Stimulated activated CD8-positive, alpha-beta memory T cell treated with anti-CD3 and anti-CD28 coated beads, Interleukin-2, amount 100 ng/mL, for 1 hour (primary cell): ENCODE results near the gene CDH20.
"Not testable (repeated sequence)": the region's sequence is repeated elsewhere in the genome, so short reads cannot be mapped to it uniquely, and the experiment has no call there.

ENCODE experiments used
- DNase-seq, 2 donors: peaks; one replicate each; pipeline ENCODE4 v3.0.0-alpha.2; 2020; ENCODE audit warnings: low read depth in 2 of 2

Gene CDH20

DNA sequence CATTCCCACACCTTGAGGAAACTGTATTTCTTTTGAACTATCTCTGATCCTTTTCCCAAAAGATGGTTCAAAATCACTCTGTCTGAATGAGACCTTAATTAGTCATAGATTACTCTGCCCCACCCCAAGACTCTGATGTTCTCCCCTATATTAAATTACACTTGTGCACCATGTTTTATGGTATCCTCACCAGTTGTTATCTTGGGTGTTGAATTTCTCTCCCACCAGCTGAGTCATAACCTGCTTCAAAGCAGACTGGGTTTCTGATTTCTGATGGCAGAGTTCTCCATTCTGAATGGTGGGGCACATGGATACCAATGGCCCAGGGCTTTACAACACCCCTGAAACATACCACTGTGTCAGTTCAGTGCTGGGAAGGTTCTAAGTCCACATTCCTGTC is 15.0 kb downstream of the CDH20 start:
- DNase-seq: no peak

DNA sequence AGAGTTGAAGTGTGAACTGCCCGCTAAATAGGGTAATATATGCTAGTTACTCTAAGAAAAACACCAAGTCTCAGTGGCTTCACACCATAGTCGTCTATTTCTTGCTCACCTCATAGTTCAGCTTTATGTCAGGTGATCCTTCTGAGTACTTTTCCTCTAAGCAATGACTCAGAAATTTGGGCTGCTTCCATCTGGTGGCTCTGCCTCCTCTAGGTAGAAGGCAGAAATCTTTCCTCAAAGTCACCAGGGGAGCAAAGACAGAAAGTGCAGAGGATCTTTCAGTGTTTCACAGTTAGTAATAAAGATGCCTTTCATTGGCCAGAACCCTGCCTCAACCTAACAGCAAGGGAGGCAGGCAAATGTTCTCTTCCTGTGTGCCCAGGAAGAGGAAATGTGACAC is 17.3 kb downstream of the CDH20 start:
- DNase-seq: no peak

DNA sequence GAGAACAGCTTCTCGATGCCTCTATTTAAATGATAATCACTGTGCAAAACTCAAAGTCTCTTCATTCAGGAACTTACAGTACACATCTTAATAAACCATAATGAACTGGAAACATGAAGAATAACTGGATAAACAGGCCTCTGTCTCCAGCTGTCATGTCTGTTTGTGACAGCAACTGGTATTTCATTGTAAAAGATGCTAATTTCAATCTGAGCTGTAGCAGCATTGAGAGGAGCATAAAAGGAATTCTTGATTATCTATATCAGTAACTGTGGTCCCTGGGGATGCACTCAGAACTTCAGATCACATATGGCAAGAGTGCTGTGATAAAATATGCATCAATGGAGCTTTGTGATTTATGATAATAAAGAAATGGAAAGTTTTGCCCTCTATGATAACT is 18.8 kb downstream of the CDH20 start:
- no peak for DNase-seq

DNA sequence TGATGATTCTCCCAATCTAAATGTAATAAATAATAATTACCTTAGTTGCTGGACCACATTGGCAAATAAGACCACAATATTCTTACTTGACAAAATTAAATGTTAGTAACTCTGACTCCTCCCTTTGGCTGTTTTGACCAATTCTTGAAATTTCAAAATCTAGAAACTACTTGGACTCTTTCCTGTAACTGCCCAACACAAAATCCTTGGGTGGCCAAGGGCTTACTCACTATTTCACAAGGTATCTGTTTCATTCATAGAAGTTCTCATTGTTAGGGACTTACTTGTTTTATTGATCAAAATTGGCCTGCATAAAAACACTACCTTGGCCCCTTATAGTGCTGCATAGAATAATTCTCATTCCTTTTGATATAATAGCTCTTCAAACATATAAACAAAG is 19.4 kb downstream of the CDH20 start:
- no peak for DNase-seq

DNA sequence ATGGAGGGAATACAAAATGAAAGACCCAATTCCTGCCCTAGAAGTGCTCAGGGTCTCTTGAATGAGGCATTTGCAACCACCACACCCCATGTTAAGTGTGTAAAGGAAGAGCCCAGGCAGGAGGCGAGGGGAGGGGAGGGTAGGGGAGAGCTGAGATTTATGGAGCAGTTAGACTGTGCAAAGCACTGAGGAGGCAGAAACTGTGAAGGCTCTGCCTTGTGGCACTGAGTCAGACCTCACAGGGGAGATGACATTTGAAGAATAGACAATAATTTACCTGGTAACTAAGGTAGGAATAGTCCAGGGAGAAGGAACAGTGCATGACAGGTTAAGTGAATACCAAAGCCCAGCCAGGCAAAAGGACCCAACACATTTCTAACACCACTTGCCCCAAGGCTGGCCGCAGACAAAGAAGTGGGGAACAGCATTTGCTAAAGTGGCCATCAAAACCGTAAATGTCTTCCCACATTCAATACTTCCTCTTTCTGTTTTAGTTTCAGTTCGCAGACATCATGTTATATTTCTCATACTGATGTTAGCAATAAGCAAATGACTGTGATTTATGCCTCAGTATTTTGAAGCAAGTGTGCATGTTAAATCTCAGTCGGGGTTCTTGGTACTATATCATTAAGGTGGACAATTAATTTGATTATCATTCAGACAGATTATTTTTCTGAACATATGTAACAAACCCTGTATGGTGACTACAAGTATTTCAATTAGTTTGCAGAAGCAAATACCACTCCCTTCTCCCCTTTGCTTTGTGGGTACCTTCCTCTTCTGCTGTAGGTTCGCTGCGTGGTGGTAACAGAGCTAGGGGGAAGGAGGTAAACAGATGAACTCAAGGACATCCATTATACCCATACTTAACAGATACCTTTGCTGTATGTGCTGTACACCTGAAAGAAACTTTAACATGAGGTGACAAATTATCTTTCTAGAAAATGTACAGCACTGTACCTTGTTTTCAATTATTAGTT is 27.5 kb downstream of the CDH20 start:
- DNase-seq: no peak

DNA sequence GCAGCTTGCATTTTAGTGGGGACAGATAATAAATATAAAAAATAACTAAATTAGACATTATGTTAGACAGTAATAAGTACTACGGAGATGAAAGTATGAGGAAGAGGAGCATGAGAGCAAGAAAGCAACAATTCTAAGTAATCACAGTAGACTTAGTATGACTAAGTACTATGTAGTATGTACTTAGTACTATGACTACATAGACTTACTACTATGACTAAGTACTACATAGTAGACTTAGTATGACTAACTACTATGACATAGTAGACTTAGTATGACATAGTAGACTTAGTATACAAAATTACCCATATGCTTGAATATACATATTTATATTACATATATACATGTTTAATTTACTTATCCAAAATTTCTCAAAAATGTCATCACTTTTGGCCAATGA is 29.3 kb downstream of the CDH20 start:
- DNase-seq: no peak

DNA sequence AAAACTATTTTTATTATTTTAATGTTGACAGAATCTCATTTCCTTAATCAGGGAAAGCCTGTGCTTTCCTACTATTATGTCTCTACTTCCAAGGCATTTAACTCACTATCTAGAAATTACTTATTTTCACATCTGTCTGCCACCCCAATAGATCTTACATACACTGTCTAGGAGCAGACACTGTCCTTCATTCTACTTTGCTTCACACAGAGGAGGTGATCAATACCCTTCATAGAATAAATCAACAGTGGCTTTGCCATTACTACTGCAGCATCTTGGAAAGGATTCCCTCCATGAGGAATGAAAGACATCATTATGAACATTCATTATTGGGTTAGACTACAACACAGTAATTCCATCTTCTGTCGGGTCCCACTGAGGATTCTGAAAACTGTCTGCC is 31.7 kb downstream of the CDH20 start:
- no peak for DNase-seq

DNA sequence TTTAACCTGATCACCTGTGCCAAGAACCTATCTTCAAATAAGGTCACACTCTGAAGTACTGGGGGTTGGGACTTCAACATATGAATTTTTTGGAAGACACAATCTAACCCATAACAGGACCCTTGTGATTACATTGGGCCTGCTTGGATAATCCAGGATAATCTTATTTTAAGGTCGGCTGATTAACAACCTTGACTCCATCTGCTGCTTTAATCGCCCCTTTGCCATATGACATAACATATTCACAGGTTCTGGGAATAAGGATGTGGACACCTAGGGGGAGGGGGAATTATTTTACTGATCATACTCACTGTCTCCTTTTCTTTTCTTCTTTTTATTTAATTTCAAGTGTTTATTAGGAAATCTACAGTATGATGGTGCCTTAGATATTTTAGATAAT is 34.8 kb downstream of the CDH20 start:
- DNase-seq: no peak

DNA sequence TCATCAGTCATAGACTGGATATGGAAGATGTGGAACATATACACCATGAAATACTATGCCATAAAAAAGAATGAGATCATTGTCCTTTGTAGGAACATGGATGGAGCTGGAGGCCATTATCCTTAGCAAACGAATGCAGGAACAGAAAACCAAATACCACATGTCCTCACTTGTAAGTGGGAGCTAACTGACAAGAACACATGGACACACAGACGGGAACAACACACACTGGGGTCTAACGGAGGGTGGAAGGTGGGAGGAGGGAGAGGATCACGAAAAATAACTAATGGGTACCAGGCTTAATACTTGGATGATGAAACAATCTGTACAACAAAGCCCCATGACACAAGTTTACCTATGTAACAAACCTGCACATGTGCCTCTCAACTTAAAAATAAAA is 36.4 kb downstream of the CDH20 start:
- not testable (repeated sequence) for DNase-seq

DNA sequence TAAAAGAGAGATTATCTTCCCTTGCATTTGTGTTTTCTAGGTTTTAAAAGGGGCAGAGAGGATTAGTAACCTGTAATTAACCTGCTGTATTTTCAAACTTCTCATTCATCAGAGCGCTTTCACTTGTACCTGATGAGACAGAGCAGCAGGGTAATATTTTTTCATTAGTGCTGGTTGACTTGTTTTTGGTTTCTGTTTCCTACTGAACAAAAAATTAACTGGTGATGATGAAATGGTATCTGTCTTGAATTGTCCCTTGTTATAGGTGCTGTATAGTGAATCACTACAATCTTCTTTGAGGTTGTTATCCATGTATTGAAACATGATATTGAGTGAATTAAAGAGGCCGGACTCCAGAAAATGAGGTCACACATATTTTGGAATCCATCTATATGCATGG is 37.9 kb downstream of the CDH20 start:
- DNase-seq: no peak

DNA sequence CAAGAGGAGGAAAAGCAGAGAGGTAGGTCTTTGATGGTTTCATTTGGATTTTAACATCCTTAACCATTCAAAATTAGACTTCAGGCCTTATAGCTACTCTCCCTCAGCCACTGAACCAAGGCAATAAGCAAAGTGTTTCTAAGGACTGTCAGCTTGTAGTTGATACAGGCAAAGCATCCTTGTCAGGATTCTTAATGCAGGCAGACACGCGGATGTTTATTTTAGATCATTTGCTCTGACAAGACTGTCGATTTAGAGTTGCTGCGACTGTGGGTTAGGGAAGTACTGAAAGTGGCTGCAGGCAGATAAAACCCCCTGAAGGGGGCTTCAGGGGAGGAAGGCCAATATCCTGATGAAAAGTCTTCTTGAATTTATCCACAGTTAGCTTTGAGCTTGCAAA is 46.6 kb downstream of the CDH20 start:
- no peak for DNase-seq

DNA sequence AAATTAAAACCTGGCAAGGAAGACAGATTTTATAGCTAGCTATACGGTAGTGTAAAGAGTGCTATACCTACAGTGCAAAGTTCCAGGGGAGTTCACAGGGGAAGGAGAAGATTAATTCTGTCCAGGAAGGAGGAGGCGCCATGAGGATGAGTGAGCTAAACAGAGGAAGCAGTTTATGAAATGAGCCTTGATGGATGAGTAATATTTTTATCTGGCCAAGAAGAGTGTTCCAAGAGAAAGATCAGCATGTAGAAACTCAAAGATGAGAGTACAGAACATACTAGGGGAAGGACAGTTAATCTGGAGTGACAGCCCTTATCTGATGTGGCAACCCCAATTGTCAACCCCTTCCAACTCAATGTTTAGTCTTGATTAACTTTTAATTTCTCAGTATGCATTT is 54.8 kb downstream of the CDH20 start:
- DNase-seq: no peak

DNA sequence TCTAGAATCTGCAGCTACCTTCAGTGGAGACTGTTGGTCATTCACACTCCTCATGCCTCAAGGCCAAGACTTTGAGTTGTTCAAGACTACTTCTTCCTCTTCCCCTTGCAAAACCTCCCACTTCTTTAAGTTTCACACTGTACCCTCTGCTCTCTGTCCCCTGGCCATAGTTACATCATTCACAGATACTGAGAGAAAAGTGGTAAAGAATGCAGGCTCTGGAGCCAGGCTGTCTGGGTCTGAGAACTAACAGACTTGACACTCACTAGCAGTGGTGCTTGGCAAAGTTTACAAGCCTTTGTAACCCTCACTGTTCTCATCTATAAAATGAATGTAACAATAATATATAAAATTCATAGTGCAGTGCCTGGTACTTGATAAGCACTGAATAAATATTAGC is 61.8 kb downstream of the CDH20 start:
- no peak for DNase-seq

DNA sequence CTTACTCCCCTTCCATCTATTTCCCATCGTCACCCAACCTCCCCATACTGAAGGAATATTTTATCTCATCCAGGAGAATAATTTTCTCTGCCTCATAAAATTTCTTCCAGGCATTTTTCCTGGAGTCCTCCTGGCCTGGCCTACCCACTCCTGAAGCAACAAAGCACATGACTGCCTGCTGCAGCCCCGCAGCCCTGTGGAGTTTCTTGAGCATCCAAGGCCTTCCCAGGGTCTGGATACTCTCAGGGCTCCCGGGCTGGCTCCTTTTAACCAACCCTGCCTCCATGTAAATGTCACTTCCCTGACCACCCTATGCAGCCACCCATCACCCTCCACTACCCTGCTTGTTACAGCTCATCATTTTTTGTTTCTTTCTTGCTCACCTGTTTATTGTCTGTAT is 64.0 kb downstream of the CDH20 start:
- DNase-seq: no peak

DNA sequence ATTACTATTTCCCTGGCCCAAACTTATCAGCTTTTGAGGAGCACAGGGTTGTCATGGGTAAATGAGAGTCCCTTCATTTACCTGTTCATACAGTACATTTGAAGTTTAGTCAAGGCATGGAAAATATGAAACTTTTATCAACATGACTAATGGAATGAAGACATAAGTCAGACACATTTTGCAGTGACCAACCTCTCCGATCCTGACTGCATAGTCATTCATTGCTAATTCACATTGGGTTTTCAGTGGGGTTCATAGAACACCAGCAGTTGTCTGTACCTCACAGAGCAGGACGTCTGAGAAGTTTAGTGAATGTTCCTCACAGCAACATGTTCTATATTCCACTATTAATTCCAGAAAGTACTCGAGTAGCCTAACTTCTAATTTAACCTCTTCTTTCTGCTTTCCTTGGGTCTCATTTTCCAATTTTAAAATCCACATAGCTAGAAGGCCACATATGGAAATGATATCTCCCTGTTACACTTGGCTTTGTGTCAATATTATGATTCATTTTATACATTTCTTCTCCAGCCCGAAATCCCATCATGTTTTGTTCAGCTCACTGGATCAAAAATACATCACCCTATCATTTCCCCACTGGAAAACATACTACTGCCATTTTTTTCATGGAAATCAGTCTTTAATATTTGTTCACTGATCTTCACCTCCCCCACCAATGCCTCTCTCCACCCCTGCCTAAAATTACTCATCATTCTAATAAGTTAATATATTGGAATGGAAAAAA is 65.9 kb downstream of the CDH20 start:
- no peak for DNase-seq

DNA sequence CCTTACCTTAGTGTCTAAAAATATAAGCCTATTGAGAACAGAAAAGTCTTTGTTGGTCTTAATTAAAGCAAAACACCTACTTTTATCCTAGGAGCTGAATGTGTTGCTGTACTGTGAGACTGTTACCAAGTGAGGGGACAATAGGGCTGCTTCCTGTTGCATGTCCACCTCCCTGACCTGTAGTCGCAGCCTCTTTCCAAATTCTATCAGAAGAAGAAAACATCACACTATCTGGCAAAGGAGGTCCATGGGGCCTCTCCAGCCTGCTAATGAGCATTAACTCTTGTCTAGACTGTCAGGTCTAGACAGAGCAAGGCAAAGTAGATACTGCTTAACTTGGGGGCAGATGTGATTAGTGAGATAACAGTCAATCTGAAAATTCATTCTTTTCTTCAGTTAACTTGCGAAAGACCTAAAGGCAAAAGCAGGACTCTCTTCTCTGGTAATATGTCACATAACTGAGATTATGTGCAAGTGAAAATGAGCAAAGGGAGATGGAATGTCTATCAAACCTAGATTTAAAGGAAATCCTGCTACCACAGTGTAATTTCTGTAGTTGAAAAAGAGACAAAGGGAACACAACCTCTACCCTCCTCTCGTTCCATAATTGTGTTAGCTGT is 66.9 kb downstream of the CDH20 start:
- no peak for DNase-seq

DNA sequence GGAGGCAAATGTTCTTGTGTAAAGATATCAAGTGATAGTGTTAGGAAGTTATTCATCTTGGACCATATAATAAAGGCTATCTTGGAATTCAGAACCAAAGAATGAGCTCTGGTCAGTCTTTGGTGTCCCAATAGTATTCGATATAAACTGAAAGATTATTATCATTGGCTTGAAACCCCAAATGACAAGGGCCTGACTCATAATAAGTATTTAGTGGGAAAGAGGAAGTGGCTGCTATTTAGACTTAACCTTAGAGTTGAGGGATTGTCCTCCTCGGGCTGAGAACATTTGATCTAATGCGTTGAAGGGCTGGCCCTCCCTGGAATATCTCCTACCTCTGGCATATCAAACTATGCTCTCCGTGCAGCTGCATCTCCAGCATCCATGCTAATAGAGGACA is 67.5 kb downstream of the CDH20 start:
- no peak for DNase-seq

DNA sequence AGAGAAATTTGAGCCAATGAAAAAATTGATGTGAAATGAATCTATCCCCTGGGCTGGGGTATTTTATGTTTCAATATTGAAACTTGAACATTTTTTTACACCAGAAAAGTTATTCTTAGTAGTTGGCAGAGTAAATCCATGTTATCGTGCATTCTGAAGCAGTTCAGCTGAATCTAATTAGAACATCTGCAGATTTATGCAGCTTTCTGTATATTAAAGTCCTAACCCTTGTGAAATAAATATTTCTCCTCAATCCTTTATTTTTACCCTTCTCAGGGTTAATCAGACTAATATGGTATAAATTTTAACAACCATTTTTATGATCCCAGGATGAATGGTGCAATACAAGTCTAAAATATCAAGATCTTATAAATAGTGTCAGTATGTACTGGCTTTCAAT is 69.5 kb downstream of the CDH20 start:
- no peak for DNase-seq

DNA sequence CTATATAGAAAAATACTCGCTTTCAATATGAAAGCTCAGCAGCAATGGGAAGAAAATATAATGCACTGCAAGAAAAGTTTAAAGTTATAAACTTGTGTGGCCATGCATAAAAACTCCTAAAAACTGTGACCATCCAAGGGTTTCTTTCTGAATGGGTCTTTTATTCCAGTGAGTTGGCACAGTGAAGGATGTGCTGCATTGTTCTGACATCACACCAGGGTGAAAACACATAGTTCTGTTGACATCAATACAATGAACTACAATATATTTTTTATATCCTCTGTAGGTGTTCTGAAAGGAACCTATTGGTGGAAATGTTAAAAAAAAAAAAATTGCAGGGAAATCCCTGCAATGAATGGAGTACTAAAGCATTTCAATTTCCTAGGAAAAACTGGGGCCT is 80.2 kb downstream of the CDH20 start:
- DNase-seq: no peak

DNA sequence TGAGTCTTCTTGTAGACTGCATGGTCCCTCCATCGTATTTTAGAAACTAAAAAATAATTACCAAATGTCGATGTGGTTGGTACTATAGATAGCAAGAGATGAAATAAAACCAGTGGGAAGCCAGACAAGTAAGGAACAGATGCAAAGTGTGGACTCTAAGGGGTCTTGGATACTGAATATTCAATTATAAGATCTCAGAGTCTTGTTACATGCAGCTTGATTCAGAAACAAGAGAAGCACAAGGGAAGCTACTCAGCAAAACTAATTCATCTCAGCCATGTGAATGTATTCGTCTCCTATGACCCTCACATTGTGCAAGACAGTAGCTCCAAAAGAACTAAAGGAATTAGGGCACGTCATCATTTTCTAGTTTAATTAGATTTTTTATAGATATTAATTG is 80.9 kb downstream of the CDH20 start:
- no peak for DNase-seq

DNA sequence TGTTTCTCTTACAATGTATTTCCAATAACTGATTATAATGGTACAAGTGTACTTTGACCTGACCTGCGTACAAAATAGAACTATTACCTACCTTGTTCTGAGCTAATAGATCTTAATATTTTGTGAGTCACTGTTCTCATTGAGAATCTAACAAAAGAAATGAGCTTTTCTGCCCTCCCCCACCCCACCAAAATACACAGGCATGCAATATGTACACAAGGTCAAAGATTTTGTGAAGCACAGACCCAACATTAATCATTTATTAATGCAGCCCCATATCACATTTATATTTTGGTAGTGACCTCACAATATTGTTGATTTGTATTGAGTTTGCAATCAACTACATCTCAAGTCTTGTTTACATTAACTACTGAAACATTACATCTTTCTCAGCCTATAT is 86.5 kb downstream of the CDH20 start:
- DNase-seq: no peak

DNA sequence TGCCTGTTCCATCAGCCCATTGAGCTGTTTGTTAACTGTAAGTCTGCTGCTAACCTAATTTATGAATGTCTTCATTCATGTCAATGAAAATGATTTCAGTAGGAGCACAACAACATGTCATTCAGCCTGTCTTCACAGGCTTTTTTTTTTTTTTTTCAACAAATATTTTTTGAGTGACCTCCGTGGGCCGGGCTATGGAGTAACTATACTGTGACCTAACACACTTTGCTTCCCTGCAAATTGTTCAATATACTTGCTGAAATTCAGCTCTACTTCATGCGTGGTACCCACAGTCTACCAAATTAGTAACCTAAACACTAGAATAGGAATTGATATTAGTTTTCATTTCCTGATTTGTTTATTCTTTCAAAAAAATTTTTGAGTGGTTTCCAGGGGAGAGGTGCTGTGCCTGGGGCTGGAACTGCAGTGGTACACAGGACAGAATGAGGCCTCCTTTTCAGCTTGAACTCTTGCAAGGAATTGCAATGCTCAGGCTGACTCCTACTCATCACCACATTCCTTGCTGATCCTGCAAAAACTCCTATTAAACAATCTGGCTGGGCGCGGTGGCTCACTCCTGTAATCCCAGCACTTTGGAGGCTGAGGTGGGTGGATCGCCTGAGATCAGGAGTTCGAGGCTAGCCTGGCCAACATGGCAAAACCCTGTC is 87.1 kb downstream of the CDH20 start:
- DNase-seq: no peak
